Suprapubic skin (tissue), 4 donors: ENCODE results near the gene SAA4. TPM values are rescaled to one million over a fixed set of nuclear protein-coding genes. Genes with fewer than 3 reads are reported as not detected.
"Not testable (repeated sequence)": the region's sequence is repeated elsewhere in the genome, so short reads cannot be mapped to it uniquely, and the experiment has no call there.

Experiments
- DNase-seq, 2 donors: peaks; one replicate each; pipeline ENCODE4 v3.0.0-alpha.2; 2019; ENCODE audit warnings: low spot score in 2 of 2
- H3K27ac ChIP-seq: fragments of 200-600 bp; sonication (generic); one replicate; pipeline ENCODE4 v1.5.1; 2019
- H3K27me3 ChIP-seq: fragments of 200-600 bp; sonication (generic); one replicate; pipeline ENCODE4 v1.5.1; 2019
- H3K36me3 ChIP-seq: fragments of 200-600 bp; sonication (generic); one replicate; pipeline ENCODE4 v1.5.1; 2019
- H3K4me1 ChIP-seq: fragments of 200-600 bp; sonication (generic); one replicate; pipeline ENCODE4 v1.5.1; 2019
- H3K4me3 ChIP-seq: fragments of 200-600 bp; sonication (generic); one replicate; pipeline ENCODE4 v1.5.1; 2019; ENCODE audit warnings: mild to moderate bottlenecking
- H3K9me3 ChIP-seq: fragments of 200-600 bp; sonication (generic); one replicate; pipeline ENCODE4 v1.5.1; 2019
- EP300 ChIP-seq: sonication (generic); formaldehyde crosslinking; IDR thresholded peaks from one replicate; pipeline ENCODE4 v1.6.1; 2017; ENCODE audit warnings: antibody characterized with exemption
- POLR2A ChIP-seq, 2 donors: fragments of 450-650 bp; IDR thresholded peaks; one replicate each; pipeline ENCODE4 v1.6.1; 2017; ENCODE audit warnings: antibody characterized with exemption in 2 of 2, mild to moderate bottlenecking in 2 of 2, moderate library complexity in 2 of 2
- POLR2AphosphoS5 ChIP-seq, 3 donors: sonication (generic); formaldehyde crosslinking; IDR thresholded peaks; one replicate each; pipeline ENCODE4 v1.6.1; 2017; ENCODE audit warnings: antibody characterized with exemption in 3 of 3
- WGBS: methylation state at CpG from one replicate; pipeline ENCODE4 v1.1.5; 2018; 5-methylcytosine and 5-hydroxymethylcytosine counted together
- total RNA-seq, 4 donors: library from RNA; depleted of rRNA; stranded (reverse); fragments of >200 nt; gene quantifications; one replicate each; pipeline ENCODE4 v1.1.0, GENCODE V29; 2016
- TF ChIP-seq, protein P1 (sequence below), 2 donors: fragments of 200-600 bp in 1 of 2; fragments of 450-650 bp in 1 of 2; sonication (generic) in 1 of 2; IDR thresholded peaks; one replicate each; pipeline ENCODE4 v1.5.1; 2016 to 2019; ENCODE audit warnings: antibody characterized with exemption in 2 of 2, mild to moderate bottlenecking in 1 of 2, moderate library complexity in 1 of 2

Gene SAA4
- total RNA-seq, 4 donors from 2014 or later: 5.1 TPM; not detected in 3

DNA sequence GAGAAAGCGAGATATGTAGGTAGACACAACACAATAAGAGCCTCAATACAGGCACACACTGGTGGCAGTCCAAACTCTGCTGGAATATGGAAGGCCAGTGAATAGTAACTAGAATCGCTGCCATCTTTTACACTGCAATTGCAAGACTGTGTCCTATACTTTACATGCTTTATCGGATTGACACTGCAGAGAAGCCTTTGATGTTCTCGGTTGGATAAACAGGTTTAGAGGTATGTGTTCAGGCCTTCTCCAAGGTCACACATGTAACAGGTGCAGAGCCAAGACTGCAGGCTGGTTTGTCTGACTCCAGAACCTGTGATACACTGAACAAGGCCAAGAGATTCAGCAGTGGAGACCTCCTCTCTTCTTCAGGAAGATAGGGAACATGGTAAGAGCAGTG lies 34.6 kb upstream of the SAA4 start:
- no peak for DNase-seq
- TF ChIP-seq EP300: no peak
- TF ChIP-seq POLR2A (IDR thresholded peaks at IDR 0.05): no peak
- TF ChIP-seq, protein P1, sequence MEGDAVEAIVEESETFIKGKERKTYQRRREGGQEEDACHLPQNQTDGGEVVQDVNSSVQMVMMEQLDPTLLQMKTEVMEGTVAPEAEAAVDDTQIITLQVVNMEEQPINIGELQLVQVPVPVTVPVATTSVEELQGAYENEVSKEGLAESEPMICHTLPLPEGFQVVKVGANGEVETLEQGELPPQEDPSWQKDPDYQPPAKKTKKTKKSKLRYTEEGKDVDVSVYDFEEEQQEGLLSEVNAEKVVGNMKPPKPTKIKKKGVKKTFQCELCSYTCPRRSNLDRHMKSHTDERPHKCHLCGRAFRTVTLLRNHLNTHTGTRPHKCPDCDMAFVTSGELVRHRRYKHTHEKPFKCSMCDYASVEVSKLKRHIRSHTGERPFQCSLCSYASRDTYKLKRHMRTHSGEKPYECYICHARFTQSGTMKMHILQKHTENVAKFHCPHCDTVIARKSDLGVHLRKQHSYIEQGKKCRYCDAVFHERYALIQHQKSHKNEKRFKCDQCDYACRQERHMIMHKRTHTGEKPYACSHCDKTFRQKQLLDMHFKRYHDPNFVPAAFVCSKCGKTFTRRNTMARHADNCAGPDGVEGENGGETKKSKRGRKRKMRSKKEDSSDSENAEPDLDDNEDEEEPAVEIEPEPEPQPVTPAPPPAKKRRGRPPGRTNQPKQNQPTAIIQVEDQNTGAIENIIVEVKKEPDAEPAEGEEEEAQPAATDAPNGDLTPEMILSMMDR (IDR thresholded peaks at IDR 0.05): no peak
- no peak for TF ChIP-seq POLR2AphosphoS5 (IDR thresholded peaks at IDR 0.05)
- Histone ChIP-seq H3K4me1 (no peaks in the 10 kb centered on the region), H3K4me3 (no peak overlapping the region), H3K36me3 (peaks cover 3% of the 10 kb centered on the region), H3K9me3 (no peaks in the 10 kb centered on the region), H3K27ac (no peak overlapping the region), H3K27me3 (no peaks in the 10 kb centered on the region)
- WGBS: 81% methylated on average over 4 of the region's 4 CpGs

GRCh38 chr11:18270102-18270501 lies 33.5 kb upstream of the SAA4 start:
- Histone ChIP-seq H3K4me3 (no peak overlapping the region), H3K27ac (no peak overlapping the region), H3K9me3 (no peaks in the 10 kb centered on the region), H3K36me3 (no peaks in the 10 kb centered on the region), H3K4me1 (peaks cover 3% of the 10 kb centered on the region), H3K27me3 (no peaks in the 10 kb centered on the region)
- no peak for DNase-seq
- WGBS: 82% methylated on average over 4 of the region's 4 CpGs
- TF ChIP-seq, protein P1 (IDR thresholded peaks at IDR 0.05): no peak

DNA sequence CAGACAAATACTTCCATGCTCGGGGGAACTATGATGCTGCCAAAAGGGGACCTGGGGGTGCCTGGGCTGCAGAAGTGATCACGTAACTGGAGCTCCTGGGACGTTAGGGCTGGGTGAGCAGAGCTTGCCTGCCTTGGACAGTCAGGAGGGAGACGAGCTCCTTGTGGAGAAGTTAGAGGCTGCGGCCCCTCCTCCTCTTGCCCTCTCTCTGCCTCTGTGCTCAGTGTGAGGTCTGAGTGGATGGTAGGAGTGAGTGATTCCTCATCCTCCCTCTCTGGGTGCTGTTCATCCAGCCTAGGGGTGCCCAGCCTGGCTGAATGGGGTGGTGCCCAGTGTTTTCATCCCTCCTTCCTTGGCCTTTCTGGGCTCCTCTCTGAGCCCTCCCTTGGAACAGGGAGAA lies 32.6 kb upstream of the SAA4 start:
- H3K4me1 ChIP-seq, H3K27me3 ChIP-seq, H3K36me3 ChIP-seq, H3K9me3 ChIP-seq, H3K4me3 ChIP-seq, H3K27ac ChIP-seq, DNase-seq: not testable (repeated sequence)
- WGBS: 60% methylated on average over 1 of the region's 5 CpGs

GRCh38 chr11:18267335-18268133 lies 30.9 kb upstream of the SAA4 start:
- not testable (repeated sequence) for H3K4me1 ChIP-seq, H3K36me3 ChIP-seq, DNase-seq, H3K27ac ChIP-seq, H3K9me3 ChIP-seq, H3K27me3 ChIP-seq, H3K4me3 ChIP-seq
- WGBS: 85% methylated on average over 3 of the region's 10 CpGs

DNA sequence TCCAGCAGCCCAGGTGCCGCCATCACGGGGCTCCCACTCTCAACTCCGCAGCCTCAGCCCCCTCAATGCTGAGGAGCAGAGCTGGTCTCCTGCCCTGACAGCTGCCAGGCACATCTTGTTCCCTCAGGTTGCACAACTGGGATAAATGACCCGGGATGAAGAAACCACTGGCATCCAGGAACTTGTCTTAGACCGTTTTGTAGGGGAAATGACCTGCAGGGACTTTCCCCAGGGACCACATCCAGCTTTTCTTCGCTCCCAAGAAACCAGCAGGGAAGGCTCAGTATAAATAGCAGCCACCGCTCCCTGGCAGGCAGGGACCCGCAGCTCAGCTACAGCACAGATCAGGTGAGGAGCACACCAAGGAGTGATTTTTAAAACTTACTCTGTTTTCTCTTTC lies 29.3 kb upstream of the SAA4 start, which contains the start of gene SAA1:
Gene SAA1 (plus strand): TSS at position 316 of the 400 bp plus-strand sequence. CDS start 624 bp downstream, outside the sequence.
- 15% methylated on average over 7 of the region's 8 CpGs for WGBS
- TF ChIP-seq, protein P1 (IDR thresholded peaks at IDR 0.05): no peak
- no peak for TF ChIP-seq POLR2AphosphoS5 (IDR thresholded peaks at IDR 0.05)
- no peak for TF ChIP-seq EP300
- TF ChIP-seq POLR2A (IDR thresholded peaks at IDR 0.05): no peak
- H3K4me1 ChIP-seq: peaks cover 3% of the 10 kb centered on the region
- DNase-seq: no peak
- no peaks in the 10 kb centered on the region for H3K9me3 ChIP-seq
- H3K27me3 ChIP-seq: no peaks in the 10 kb centered on the region
- no peaks in the 10 kb centered on the region for H3K36me3 ChIP-seq
- H3K4me3 ChIP-seq: no peak within 1 kb of the TSS
- H3K27ac ChIP-seq: no peak within 1 kb of the TSS

DNA sequence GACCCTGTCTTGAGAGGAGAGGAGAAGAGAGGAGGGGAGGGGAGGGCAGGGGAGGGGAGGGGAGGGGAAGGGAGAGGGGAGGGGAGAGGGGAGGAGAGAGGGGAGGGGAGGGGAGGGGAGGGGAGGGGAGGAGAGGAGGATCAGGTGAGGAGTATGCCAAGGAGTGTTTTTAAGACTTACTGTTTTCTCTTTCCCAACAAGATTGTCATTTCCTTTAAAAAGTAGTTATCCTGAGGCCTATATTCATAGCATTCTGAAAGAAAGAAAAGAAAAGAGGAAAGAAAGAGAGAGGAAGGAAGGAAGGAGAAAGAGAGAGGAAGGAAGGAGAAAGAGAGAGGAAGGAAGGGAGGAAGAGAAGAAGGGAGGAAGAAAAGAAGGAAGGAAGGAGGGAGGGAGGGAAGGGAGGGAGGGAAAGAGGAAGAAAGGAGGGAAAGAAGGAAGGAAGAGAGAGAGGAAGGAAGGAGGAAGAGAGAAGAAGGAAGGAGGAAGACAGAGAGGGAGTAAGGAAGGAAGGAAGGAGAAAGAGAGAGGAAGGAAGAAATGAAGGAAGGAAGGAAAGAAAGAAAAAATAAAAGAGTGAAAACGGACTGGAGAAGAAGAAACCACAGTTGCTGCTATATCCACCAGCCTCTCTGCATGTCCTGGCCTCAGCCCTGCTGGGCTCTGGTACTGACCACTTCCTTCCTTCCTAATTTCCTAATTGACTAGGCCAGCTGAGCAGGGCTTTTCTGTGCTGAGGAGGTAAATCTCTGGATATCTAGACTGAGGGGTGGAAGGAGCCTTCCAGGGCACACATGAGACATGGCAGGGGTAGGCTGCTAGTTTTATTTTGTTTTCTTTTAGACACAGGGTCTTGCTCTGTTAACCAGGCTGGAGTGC lies 28.3 kb upstream of the SAA4 start:
- 75% methylated on average over 1 of the region's 1 CpG for WGBS
- no peak overlapping the region for H3K27ac ChIP-seq

More for the DNA sequence above, 28.3 kb upstream of the SAA4 start:
- Histone ChIP-seq H3K27me3 (no peaks in the 10 kb centered on the region), H3K36me3 (no peaks in the 10 kb centered on the region), H3K9me3 (no peaks in the 10 kb centered on the region), H3K4me3 (no peak overlapping the region), H3K4me1 (peaks cover 3% of the 10 kb centered on the region)
- TF ChIP-seq POLR2A (IDR thresholded peaks at IDR 0.05) (no peak), POLR2AphosphoS5 (IDR thresholded peaks at IDR 0.05) (no peak), EP300 (no peak)
- TF ChIP-seq, protein P1 (IDR thresholded peaks at IDR 0.05): no peak
- no peak for DNase-seq
